MM.1S (cell line): ENCODE results near the gene NAGA.
A peak's percentile ranks its signal among the peaks of the same experiment; 100 is the strongest.

ENCODE experiments used
- DNase-seq: peaks from one replicate; pipeline ENCODE4 v3.0.0-alpha.2; 2015
- H2AFZ ChIP-seq: fragments of 300-600 bp; sonication (generic); 2 replicates; pipeline ENCODE4 v1.6.0; 2016; ENCODE audit warnings: antibody characterized with exemption, low read length
- H3F3A ChIP-seq: fragments of 300-600 bp; sonication (generic); 2 replicates; pipeline ENCODE4 v1.6.1; 2016; ENCODE audit warnings: mild to moderate bottlenecking, antibody characterized with exemption, low read length, moderate library complexity, mixed read lengths; ENCODE audit not compliant: insufficient read depth
- H3K27ac ChIP-seq: fragments of 300-600 bp; sonication (generic); 2 replicates; pipeline ENCODE4 v1.5.1; 2016; ENCODE audit warnings: mild to moderate bottlenecking, low read length
- H3K27me3 ChIP-seq: fragments of 300-600 bp; sonication (generic); replicated peaks from 2 replicates; pipeline ENCODE4 v1.6.0; 2016; ENCODE audit warnings: low read length; ENCODE audit not compliant: insufficient read depth
- H3K36me3 ChIP-seq: fragments of 300-600 bp; sonication (generic); replicated peaks from 2 replicates; pipeline ENCODE4 v1.6.1; 2016; ENCODE audit warnings: mild to moderate bottlenecking, low read length, mixed read lengths; ENCODE audit not compliant: insufficient read depth
- H3K4me1 ChIP-seq: fragments of 300-600 bp; sonication (generic); 2 replicates; pipeline ENCODE4 v1.6.1; 2016; ENCODE audit warnings: low read length, mixed read lengths
- H3K4me2 ChIP-seq: fragments of 300-600 bp; sonication (generic); 2 replicates; pipeline ENCODE4 v1.6.0; 2016; ENCODE audit warnings: low read depth, low read length
- H3K4me3 ChIP-seq: fragments of 300-600 bp; sonication (generic); 2 replicates; pipeline ENCODE4 v1.5.1; 2016; ENCODE audit warnings: low read length, mixed read lengths
- H3K79me2 ChIP-seq: fragments of 300-600 bp; sonication (generic); 2 replicates; pipeline ENCODE4 v1.6.1; 2016; ENCODE audit warnings: mixed run types, low read length, mixed read lengths
- H3K9ac ChIP-seq: fragments of 300-600 bp; sonication (generic); 2 replicates; pipeline ENCODE4 v1.6.1; 2016; ENCODE audit warnings: low read length, mixed read lengths
- H3K9me2 ChIP-seq: fragments of 300-600 bp; sonication (generic); replicated peaks from 2 replicates; pipeline ENCODE4 v1.6.1; 2016; ENCODE audit warnings: mild to moderate bottlenecking, low read length, mixed read lengths; ENCODE audit not compliant: insufficient read depth
- H3K9me3 ChIP-seq: fragments of 300-600 bp; sonication (generic); replicated peaks from 2 replicates; pipeline ENCODE4 v1.6.1; 2016; ENCODE audit warnings: mild to moderate bottlenecking, low read length, mixed read lengths; ENCODE audit not compliant: insufficient read depth
- H4K20me1 ChIP-seq: fragments of 300-600 bp; sonication (generic); 2 replicates; pipeline ENCODE4 v1.6.1; 2016; ENCODE audit warnings: mild to moderate bottlenecking, low read length, moderate library complexity, mixed read lengths; ENCODE audit not compliant: insufficient read depth
- CTCF ChIP-seq: fragments of 300-600 bp; sonication (generic); IDR thresholded peaks from 2 replicates; pipeline ENCODE4 v1.5.1; 2016; ENCODE audit warnings: antibody characterized with exemption, low read length, mixed read lengths
- EZH2 ChIP-seq: fragments of 300-600 bp; sonication (generic); optimal IDR thresholded peaks from 2 replicates; pipeline ENCODE3; 2017; ENCODE audit warnings: low read depth, mild to moderate bottlenecking, antibody characterized with exemption, low read length, mixed read lengths
- EZH2phosphoT487 ChIP-seq: fragments of 300-600 bp; sonication (generic); IDR thresholded peaks from 2 replicates; pipeline ENCODE4 v1.6.1; 2018; ENCODE audit warnings: antibody characterized with exemption, low read length

NAGA gene

GRCh38 chr22:42101199-42101598 is 30.6 kb upstream of the NAGA start:
- no peak overlapping the region for H3K9ac ChIP-seq
- TF ChIP-seq CTCF: no peak
- TF ChIP-seq EZH2phosphoT487: no peak
- no peak for TF ChIP-seq EZH2
- no peaks in the 10 kb centered on the region for H4K20me1 ChIP-seq
- H3K4me2 ChIP-seq: no peak overlapping the region
- DNase-seq: no peak
- no peaks in the 10 kb centered on the region for H3K9me3 ChIP-seq
- no peaks in the 10 kb centered on the region for H3K9me2 ChIP-seq
- no peaks in the 10 kb centered on the region for H3K4me1 ChIP-seq
- no peaks in the 10 kb centered on the region for H3F3A ChIP-seq
- no peak overlapping the region for H2AFZ ChIP-seq
- H3K36me3 ChIP-seq: no peaks in the 10 kb centered on the region
- no peak overlapping the region for H3K27ac ChIP-seq
- H3K4me3 ChIP-seq: no peak overlapping the region
- no peaks in the 10 kb centered on the region for H3K27me3 ChIP-seq
- H3K79me2 ChIP-seq: no peaks in the 10 kb centered on the region

- H3K4me1 ChIP-seq: peaks cover 10% of the 10 kb centered on the region
- DNase-seq: peak; percentile 24
- no peaks in the 10 kb centered on the region for H3K9me2 ChIP-seq
- H3K4me2 ChIP-seq: peak overlapping the region; percentile 85
- H3K27me3 ChIP-seq: no peaks in the 10 kb centered on the region
- H3K9me3 ChIP-seq: no peaks in the 10 kb centered on the region
- peaks cover 34% of the 10 kb centered on the region for H3K79me2 ChIP-seq
- H3K27ac ChIP-seq: peak overlapping the region; percentile 26; the same call in 1 of the 2 replicates
- peak overlapping the region; percentile 58 for H3K4me3 ChIP-seq
- H3K9ac ChIP-seq: peak overlapping the region; percentile 53
- H3K36me3 ChIP-seq: peaks cover 12% of the 10 kb centered on the region
- no peaks in the 10 kb centered on the region for H4K20me1 ChIP-seq
- no peak for TF ChIP-seq CTCF
- TF ChIP-seq EZH2phosphoT487: no peak
- no peak for TF ChIP-seq EZH2
- H3F3A ChIP-seq: peaks cover 15% of the 10 kb centered on the region
- H2AFZ ChIP-seq: peak overlapping the region; percentile 85
Observed at GRCh38 chr22:42091455-42091782, 20.8 kb upstream of the NAGA start.

- Histone ChIP-seq H3K4me1 (peaks cover 10% of the 10 kb centered on the region), H2AFZ (peak within 1 kb of the TSS; percentile 85), H3K9me2 (no peaks in the 10 kb centered on the region), H3K9ac (peak within 1 kb of the TSS; percentile 97), H3K27ac (peak within 1 kb of the TSS; percentile 90), H3K4me3 (peak within 1 kb of the TSS; percentile 100), H3K36me3 (peaks cover 17% of the 10 kb centered on the region), H3K4me2 (peak within 1 kb of the TSS; percentile 87), H3K27me3 (no peaks in the 10 kb centered on the region), H3K9me3 (no peaks in the 10 kb centered on the region), H4K20me1 (no peaks in the 10 kb centered on the region), H3F3A (peaks cover 16% of the 10 kb centered on the region), H3K79me2 (peaks cover 40% of the 10 kb centered on the region)
- peak; percentile 99 for DNase-seq
- no peak for TF ChIP-seq EZH2
- peak; percentile 95 for TF ChIP-seq CTCF
Observed at GRCh38 chr22:42090596-42091454, 20.2 kb upstream of the NAGA start, which contains the start of gene NDUFA6. NDUFA6 (minus strand) TSS chr22:42090772; CDS start chr22:42090744, 28 bp downstream.
